DOHH2 (cell line): ENCODE measurements around the gene MRPS18A.

Experiments
- CTCF ChIP-seq: fragments of 200-600 bp; sonication (generic); IDR thresholded peaks from one replicate; pipeline ENCODE4 v1.5.1; 2014; ENCODE audit warnings: antibody characterized with exemption, mild to moderate bottlenecking, low read depth, low read length; ENCODE audit not compliant: poor library complexity, severe bottlenecking
- EZH2phosphoT487 ChIP-seq: fragments of 200-600 bp; sonication (generic); IDR thresholded peaks from 2 replicates; pipeline ENCODE4 v1.6.1; 2017; ENCODE audit warnings: borderline replicate concordance, mild to moderate bottlenecking, antibody characterized with exemption, low read length, moderate library complexity, mixed read lengths

- TF ChIP-seq CTCF (no peak), EZH2phosphoT487 (no peak)
Observed at GRCh38 chr6:43698584-43699349, 11.2 kb upstream of the MRPS18A start.
